GM18907 (cell line): ENCODE results near the gene ZNF629.

Source experiments
- ATAC-seq: cut with Tn5 transposase; IDR thresholded peaks from one replicate; pipeline ENCODE4 v1.9.1; 2021; ENCODE audit warnings: mild to moderate bottlenecking, moderate library complexity; ENCODE audit not compliant: unreplicated experiment

ZNF629 gene

DNA sequence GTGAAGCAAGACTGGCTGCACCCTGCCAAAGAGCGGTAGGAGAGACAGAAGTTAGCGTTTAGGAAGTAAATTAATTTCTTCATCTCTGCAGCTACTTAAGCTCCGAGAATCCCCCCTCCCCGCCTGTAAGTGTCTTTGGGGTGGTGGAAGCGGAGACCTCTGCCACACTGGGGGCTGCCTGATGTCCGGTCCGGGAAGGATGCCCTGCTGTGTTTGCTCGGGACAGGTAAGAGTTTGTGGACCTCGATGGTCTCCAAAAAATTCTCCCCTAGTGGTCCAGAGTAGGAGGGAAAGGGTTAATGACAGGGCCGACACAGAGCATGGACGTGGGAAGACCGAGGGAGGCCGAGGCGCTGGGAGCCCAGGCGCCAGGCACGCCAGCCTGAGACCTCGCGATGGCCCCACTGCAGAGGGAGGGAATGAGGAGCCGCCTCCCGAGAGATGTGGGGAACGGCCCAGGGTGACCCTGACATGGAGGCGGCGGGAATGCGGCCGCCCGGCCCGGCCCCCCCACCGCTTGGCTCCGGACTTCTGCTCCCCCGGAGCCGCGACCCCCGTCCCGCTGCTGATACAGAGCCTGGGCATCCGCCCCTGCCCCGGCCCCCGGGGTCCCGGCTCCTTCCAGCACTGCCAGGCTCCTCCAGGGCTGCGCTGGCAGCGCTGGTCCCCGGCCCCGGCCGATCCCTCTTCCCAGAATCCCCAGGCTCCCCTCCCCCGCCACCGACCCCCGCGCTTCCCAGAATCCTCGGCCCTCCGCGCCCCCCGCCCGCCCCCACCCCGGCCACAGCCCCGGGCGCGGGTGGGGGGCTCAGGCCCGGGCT, 680 bp downstream of the ZNF629 start:
- ATAC-seq = no peak

DNA sequence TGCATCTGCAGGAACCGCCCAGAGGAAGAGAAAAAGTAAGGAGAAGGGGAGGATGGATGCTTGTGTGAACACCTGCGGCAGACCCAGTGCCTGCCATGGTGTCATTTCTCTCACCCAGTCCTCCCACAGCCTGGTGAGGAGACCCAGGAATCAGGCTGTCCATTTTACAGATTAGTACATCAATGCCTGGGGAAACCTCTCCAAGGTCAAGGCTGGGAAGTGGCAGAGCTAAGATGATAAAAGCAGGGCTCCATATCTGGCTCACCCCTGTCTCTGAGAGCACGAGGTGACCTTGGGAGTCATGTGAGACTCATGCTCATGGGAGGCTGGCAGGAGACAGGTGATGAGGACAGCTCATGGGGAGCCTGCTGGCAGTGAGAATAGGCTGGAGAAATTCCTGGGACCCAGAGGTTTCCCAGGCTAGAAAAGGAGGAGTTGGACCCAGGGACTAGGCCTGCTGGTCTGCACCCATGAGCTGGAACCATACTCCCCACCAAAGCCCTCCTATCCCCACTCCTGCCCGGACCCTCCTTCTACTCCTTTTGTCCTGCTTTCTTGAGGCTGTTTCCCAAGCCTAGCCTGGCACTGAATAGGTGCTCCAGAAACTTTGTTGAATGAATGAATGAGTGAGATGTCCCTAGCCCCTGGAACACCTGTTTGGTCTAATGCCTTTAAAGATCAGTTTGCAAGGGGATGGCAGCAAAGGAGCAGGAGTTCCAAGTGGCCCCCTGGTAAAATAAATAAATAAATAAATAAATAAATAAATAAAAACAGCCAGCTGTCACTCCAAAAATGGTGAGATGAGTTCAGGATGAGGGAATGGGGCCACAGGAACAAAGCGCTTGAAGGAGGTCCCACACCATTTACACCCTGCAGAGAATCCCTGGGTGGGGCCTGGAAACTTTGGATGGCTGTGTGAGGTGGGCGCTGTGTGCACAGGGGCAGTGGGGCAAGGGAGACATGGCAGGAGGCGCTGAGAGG, 1.6 kb downstream of the ZNF629 start:
- no peak for ATAC-seq

DNA sequence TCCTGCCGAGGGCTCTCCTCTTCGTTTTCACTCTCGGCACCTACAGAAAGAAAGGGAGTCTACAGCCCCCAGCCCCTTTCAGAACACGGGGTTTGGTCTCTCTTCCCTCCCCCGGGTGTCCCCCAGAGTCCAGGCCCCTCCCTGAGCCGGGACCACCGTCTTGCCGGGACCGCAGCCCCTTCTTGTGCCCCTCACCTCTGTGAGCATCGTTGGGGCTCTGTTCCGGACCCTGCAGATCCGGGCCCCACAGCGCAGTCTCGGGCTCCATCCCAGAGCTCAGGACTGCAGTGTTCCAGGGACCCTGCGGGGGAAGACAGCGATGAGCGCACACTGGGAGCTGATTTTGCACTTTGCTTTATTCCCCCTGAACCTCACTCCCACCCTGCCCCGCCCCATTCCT, 2.8 kb downstream of the ZNF629 start:
- ATAC-seq = no peak

DNA sequence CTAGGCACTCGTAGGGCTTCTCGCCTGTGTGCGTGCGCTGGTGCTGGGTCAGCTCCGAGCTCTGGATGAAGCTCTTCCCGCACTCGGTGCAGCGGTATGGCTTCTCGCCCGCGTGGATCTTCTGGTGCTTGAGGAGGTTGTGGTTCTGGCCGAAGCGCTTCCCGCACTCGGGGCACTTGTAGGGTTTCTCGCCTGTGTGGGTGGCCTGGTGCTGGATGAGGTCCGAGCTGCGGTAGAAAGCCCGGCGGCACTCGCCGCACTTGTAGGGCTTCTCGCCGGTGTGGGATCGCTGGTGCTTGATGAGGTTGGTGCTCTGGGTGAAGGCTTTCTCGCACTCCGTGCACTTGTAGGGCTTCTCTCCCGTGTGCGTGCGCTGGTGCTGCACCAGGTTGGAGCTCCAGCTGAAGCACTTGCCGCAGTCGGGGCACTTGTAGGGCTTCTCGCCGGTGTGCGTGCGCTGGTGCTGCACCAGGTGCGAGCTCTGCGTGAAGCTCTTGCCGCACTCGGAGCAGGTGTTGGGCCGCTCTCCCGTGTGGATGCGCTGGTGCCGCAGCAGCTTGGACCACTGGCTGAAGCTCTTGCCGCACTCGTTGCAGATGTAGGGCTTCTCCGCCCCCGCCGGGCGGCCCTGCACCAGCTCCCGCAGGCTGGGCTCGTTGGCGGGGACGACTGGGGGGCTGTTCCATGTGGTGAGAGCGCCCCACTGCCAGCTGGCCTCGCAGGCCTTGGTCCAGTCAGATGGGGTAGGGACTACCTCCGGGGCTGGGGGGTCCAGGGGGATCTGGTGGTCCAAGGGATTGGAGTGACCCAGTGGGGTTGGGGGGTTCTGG, 3.5 kb downstream of the ZNF629 start:
- ATAC-seq = no peak

DNA sequence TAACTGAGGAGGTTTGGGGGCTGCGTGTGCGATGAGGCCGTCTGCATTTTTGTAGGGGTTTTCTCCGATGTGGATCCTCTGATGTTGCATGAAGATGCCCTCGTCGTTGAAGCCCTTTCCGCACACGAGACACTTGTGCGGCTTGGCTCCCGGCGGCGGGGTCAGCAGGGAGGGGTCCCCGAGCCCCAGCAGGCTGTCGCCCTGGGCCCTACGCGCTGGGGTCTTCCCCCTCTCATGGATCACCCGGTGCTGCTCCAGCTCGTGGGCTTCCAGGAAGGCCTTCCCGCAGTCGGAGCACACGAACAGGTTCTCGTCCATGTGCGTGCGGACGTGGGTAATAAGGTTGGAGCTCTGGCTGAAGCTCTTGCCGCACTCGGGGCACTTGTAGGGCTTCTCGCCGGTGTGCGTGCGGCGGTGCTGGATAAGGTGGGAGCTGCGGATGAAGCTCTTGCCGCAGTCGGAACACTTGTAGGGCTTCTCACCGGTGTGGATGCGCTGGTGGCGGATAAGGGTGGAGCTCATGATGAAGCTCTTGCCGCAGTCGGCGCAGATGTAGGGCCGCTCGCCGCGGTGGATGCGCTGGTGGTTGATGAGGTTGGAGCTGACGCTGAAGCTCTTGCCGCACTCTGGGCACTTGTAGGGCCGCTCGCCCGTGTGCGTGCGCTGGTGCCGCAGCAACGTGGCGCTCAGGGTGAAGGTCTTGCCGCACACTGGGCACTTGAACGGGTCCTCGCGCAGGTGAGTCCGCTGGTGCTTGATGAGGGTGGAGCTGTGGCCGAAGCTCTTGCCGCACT, 4.3 kb downstream of the ZNF629 start:
- no peak for ATAC-seq

DNA sequence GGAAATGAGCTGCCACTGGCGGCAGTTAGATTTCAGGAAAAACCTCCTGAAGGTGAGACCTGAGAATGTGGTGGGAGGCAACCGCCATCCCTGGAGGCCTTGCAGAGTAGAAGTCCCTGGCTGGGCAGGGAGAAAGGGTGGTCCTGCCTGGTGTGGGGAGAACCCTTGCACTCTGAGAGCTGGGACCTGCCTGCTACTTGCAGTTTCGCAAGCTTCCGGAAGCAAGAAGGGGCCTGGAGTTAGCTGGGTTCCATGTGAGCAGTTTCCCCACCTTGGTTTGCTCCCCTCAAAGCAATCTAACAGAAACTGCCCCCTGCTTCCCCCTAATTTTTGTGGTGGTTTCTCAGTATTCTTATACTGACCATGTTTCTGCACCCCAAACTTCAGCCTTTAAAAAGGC, 6.5 kb downstream of the ZNF629 start:
- no peak for ATAC-seq

DNA sequence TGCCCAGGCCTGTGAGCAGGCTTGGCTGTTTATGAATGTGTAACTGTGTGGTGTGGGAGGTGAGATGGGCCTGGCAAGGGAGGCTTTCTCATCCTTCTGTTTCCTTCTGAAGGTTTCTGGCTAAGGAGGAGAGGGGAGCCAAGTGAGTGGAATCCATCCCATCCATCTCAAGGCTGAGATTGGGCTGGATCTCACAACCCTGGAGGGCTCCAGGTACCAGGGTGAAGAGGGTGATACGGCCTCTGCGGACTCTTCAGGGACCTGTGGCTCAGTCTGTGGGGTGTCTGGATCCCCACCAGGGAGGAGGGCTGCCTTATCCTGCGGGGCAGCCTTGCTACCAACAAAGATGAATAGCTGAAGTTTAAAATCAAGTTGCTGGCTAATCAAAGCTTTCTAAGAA, 7.0 kb downstream of the ZNF629 start:
- ATAC-seq = no peak

DNA sequence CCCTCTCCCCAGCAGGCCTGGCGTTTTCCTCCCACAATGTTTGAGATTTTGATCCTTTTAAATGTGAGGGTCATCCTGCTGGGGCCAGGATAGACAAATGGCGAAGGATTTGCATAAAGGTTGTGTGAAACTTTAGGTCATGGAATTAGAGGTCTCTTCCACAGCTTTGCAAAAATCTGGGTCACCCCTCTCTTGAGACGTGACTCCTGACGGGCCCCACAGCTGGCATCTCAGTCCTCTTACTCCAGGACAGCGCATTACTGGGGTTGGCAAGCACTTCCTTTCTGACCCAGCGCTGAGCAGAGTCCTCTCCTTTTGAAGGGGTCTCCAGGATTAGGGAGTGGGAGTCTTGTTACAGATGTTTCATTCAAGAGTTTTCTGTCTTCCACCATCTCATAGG, 7.4 kb downstream of the ZNF629 start:
- ATAC-seq = no peak

DNA sequence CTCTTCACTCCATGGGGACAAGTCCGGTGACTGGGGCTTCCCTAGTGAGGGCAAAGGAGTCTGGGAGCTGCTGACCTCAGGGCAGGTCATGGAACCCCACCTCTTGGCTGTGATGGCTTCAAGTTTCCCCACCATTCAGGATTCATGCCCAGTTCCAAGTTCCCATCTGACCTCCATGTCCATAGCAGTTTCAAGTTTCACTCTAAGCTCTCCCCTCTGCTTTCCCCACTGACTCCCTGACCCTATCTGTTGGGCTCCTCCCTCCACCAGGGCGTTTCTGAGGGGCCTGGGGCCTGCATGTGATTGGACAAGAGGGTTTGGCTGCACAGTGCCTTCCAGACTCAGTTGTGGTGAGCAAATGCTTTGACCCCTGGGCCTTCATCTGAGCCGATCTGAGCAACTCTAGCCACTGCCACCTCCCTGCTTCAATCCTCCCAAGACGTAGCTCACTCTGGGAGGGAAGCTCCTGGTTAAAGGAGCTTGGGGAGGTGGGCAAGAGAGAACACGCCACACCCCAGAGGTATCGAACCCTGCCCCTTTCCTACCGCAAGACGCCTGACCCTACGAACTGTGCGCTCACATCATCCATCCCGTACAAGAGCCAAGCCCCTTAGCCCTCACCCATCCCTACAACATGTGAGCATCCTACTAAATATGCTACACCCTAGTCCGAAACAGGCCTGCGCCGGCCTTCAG, 8.3 kb downstream of the ZNF629 start:
- no peak for ATAC-seq

DNA sequence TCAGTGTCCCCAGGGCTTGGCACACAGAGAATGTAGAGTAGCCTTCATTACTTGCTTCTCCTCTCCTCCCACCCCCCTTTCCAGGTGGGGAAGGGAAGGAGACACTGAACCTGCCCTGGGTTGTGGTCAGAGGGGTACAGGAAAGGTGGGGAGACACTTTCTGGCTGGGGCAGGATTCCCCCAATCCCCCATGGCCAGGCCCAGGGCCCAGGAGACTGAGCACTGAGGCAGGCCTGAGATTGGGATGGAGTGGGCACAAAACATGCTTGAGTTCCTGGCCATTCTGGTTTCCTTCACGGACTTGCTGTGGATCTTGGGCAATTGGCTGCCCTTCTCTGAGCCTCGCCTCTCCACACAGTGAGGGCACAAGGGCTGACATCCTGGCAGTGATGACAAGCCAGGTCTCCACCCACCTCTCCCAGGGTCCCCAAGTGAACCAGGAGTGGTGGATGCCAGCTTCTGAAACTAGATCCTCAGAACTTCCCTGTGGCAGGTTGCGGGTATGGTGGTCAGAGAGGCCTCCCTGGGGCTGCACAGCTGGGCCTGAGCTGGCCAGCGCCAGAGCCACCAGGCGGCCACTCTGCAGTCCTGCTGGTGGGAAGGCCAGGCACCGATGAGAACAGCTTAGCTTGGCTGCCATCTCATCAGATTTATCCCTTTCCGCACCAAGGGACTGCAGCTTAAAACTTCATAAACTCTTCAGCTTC, 9.3 kb downstream of the ZNF629 start:
- no peak for ATAC-seq

DNA sequence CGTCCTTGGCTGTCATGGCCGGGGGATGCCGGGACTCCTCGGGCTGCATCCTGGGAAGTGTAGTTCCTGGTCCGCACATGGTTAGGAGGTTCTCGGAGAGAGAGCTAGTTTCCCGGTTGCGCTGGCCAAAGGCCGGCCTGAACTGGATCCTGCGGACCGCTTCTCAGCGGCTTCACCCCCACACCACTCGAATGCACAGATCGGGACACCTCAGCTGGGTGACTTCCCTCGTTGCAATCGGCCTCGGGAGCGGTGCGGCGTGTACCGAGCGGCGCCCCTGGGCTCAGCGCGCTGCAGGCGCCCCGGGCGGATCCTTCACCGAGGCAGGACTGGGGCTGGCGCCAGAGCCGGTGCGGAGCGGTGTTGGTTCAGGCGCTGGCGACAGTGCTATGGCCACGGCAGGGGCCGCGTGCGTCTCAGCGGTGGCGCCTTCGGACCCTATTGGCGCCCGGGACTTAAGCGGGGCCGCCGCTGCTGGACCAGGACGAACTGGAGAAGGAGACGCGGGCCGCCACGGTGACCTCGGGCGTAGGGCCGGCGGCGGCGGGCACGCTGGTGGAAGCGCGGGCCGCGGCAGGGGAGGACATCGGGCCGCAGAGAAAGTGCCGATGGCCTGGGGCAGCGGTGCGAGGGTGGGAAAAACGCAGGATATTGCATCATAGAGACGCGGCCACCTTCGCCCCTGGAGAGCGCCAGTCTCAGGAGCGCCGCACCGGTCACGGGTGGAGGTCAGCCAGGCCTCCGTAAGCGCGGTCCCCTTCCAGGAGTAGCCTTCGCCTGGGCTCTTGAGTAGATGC, 11.4 kb downstream of the ZNF629 start:
- ATAC-seq = peak; percentile 54

DNA sequence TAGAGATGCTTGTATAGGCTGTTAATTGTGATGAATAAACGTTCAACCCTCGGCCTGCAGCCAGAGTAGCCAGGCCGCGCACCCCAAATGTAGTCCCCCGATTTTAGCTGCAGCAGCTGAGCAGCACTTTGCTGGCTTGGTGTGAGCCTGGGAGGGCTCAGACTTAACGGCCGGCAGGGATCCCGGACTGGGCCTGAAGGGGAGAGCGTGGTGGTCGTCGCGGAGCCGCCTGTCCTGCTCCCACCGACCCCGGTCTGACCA, 11.9 kb downstream of the ZNF629 start:
- ATAC-seq = no peak

DNA sequence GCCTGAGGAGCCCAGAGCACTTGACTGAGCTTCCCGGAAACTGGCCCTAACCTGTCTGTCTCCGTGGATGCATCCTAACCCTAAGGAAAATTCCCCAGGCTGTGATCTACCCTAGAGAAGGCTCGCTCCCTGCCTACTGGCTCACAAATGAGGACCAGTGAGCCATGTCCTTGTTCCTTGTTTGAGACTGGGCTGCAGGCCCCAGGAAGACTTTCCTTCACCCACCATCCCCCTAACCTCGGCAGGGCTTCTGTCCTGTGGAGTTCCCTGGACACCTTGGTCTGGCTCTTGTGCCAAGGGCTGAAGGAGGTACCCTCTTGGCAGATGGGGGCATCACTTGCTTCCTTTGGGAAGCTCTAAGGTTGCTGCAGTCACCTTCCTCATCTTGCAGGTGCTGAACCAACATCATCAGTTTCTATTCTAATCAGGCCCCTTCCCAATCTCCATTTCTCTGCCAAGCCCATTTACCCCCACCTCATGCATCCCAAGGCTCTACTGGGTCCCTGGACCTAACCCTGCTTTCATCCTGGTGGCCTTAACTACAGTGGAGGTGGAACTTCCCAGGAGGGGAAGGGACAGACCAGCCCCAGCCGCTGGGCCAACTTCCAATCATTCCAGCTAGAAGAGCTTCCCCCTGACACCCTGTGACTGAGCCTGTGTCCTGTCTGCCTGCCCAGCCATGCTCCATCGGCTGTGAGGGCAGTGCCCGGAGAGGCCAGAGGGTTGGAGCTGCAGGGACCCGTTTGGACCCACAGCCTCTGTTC, 12.5 kb downstream of the ZNF629 start:
- no peak for ATAC-seq

DNA sequence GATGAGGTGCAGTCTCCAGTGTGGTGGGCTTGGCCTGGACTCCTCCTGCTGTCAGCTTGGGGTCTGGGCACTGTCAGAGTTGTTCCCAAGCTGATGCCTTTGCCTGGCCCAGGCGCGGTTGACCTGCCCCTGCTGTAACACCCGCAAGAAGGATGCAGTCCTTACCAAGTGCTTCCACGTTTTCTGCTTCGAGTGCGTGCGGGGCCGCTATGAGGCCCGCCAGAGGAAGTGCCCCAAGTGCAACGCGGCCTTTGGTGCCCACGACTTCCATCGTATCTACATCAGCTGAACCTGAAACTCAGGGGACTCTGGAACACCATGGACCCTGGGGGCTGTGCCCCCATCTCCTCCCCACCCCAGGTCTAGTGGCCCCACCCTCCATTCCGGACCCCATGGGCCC, 13.2 kb downstream of the ZNF629 start:
- ATAC-seq = no peak

DNA sequence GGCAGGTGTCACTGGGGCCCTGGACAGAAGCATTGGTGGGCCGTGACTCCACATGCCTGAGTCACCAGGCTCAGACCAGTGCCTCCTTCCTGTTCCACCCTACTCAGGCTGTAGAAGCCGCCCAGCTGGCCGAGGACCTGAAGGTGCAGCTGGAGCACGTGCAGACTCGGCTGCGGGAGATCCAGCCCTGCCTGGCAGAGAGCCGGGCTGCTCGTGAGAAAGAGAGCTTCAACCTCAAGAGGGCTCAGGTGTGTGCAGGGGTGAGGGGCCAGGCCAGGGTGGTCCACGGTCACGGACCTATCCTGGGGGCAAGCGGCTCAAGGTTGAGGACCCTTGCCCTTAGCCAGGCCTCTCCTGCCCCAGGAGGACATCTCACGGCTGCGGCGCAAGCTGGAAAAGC, 15.3 kb downstream of the ZNF629 start:
- no peak for ATAC-seq

DNA sequence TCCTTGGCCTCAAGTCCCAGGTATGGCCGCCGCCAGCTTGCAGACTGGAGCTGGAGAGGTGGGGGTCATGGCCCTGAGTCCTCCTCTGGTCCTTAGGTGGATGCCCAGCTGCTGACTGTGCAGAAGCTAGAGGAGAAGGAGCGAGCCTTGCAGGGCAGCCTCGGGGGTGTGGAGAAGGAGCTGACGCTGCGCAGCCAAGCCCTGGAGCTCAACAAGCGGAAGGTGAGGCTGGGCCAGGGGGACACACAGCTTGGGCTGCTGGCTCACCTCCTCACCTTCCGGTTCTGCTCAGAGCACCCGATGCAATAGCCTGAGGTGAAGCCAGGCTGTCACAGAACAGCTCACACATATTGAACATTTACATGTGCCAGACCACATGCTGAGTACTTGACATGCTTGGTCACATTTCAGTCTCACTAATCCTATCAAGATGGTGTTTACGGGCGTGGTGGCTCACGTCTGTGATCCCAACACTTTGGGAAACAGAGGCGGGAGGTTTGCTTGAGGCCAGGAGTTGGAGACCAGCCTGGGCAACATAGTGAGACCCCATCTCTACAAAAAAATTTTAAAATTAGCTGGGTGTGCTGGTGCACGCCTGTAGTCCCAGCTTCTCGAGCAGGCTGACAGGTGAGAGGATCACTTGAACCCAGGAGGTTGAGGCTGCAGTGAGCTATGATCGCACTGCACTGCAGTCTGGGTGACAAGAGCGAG, 17.5 kb downstream of the ZNF629 start:
- ATAC-seq = no peak

DNA sequence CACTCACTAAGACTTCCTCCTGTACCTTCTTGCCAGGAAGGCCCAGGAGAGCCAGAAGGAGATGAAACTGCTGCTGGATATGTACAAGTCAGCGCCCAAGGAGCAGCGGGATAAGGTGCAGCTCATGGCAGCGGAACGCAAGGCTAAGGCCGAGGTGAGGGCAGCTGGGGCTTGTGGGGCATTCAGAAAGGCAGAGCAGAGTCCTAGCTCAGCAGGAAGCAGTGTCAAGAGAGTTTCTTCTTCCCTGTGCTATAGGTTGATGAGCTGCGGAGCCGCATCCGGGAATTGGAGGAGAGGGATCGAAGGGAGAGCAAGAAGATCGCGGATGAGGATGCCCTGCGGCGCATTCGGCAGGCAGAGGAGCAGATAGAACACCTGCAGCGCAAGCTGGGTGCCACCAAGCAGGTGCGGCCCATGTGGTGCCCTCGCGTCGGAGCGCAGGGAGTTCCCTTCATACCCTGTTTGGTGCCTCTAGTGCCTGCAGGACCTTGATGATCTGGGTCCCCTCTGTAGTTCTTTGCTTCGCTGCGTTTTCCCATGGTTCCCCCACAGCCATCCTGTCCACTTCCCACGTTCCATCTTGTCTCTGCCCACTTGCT, 18.3 kb downstream of the ZNF629 start:
- ATAC-seq = no peak
